ENCODE results near the gene CUBN.

DNA sequence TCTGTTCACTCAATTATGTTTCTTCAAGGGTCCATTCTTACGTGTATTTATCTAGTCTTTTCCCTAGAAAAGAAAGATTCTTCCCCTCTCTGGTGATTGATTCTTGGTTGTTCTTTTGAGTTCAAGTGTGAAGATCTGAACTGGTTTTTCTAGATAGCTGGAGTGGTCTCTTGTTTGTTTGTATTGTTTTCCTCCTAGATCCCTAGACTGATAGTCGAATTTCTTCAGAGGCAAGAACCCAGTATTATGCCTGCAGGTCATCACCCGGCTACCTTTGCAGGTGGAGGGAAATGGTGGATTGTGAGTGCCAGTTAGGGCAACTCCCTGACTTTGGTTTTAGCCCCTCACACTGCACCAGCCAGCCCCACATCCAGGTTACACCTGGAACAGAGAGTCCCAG lies 310.2 kb downstream of the CUBN start:
- TF ChIP-seq MTA3 (IDR thresholded peaks at IDR 0.05; ENCODE audit: borderline replicate concordance) (no peak), CTCF (IDR thresholded peaks at IDR 0.05 in 2 of 3, conservative IDR thresholded peaks at IDR 0.05 in 1 of 3; ENCODE audit: insufficient read depth in 2 of 3, low read depth in 1 of 3, low read length in 3 of 3) (no peak), ZKSCAN8 (CRISPR knock-in tag; IDR thresholded peaks at IDR 0.05) (no peak), BRCA1 (IDR thresholded peaks at IDR 0.05) (no peak), BRCA1 (CRISPR knock-in tag; IDR thresholded peaks at IDR 0.05) (no peak), HDAC2 (IDR thresholded peaks at IDR 0.05) (no peak), HDGF (IDR thresholded peaks at IDR 0.05) (no peak), STAT5A (IDR thresholded peaks at IDR 0.05; ENCODE audit: borderline replicate concordance, low read length) (no peak), MXI1 (IDR thresholded peaks at IDR 0.05; ENCODE audit: low read depth, low read length) (no peak), YY1 (IDR thresholded peaks at IDR 0.05; ENCODE audit: borderline replicate concordance in 1 of 3, control insufficient read depth in 1 of 3, extremely low read depth in 1 of 3, insufficient read depth in 3 of 3, insufficient read length in 1 of 3, insufficient replicate concordance in 2 of 3, low read depth in 1 of 3, low read length in 2 of 3) (no peak), SMC3 (conservative IDR thresholded peaks at IDR 0.05; ENCODE audit: insufficient read depth, low read depth, low read length) (no peak), SMAD4 (CRISPR knock-in tag; conservative IDR thresholded peaks at IDR 0.05) (no peak)
- TF ChIP-seq, protein P1, sequence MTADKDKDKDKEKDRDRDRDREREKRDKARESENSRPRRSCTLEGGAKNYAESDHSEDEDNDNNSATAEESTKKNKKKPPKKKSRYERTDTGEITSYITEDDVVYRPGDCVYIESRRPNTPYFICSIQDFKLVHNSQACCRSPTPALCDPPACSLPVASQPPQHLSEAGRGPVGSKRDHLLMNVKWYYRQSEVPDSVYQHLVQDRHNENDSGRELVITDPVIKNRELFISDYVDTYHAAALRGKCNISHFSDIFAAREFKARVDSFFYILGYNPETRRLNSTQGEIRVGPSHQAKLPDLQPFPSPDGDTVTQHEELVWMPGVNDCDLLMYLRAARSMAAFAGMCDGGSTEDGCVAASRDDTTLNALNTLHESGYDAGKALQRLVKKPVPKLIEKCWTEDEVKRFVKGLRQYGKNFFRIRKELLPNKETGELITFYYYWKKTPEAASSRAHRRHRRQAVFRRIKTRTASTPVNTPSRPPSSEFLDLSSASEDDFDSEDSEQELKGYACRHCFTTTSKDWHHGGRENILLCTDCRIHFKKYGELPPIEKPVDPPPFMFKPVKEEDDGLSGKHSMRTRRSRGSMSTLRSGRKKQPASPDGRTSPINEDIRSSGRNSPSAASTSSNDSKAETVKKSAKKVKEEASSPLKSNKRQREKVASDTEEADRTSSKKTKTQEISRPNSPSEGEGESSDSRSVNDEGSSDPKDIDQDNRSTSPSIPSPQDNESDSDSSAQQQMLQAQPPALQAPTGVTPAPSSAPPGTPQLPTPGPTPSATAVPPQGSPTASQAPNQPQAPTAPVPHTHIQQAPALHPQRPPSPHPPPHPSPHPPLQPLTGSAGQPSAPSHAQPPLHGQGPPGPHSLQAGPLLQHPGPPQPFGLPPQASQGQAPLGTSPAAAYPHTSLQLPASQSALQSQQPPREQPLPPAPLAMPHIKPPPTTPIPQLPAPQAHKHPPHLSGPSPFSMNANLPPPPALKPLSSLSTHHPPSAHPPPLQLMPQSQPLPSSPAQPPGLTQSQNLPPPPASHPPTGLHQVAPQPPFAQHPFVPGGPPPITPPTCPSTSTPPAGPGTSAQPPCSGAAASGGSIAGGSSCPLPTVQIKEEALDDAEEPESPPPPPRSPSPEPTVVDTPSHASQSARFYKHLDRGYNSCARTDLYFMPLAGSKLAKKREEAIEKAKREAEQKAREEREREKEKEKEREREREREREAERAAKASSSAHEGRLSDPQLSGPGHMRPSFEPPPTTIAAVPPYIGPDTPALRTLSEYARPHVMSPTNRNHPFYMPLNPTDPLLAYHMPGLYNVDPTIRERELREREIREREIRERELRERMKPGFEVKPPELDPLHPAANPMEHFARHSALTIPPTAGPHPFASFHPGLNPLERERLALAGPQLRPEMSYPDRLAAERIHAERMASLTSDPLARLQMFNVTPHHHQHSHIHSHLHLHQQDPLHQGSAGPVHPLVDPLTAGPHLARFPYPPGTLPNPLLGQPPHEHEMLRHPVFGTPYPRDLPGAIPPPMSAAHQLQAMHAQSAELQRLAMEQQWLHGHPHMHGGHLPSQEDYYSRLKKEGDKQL (CRISPR knock-in tag; IDR thresholded peaks at IDR 0.05; ENCODE audit: borderline replicate concordance): no peak
- TF ChIP-seq, protein P2, sequence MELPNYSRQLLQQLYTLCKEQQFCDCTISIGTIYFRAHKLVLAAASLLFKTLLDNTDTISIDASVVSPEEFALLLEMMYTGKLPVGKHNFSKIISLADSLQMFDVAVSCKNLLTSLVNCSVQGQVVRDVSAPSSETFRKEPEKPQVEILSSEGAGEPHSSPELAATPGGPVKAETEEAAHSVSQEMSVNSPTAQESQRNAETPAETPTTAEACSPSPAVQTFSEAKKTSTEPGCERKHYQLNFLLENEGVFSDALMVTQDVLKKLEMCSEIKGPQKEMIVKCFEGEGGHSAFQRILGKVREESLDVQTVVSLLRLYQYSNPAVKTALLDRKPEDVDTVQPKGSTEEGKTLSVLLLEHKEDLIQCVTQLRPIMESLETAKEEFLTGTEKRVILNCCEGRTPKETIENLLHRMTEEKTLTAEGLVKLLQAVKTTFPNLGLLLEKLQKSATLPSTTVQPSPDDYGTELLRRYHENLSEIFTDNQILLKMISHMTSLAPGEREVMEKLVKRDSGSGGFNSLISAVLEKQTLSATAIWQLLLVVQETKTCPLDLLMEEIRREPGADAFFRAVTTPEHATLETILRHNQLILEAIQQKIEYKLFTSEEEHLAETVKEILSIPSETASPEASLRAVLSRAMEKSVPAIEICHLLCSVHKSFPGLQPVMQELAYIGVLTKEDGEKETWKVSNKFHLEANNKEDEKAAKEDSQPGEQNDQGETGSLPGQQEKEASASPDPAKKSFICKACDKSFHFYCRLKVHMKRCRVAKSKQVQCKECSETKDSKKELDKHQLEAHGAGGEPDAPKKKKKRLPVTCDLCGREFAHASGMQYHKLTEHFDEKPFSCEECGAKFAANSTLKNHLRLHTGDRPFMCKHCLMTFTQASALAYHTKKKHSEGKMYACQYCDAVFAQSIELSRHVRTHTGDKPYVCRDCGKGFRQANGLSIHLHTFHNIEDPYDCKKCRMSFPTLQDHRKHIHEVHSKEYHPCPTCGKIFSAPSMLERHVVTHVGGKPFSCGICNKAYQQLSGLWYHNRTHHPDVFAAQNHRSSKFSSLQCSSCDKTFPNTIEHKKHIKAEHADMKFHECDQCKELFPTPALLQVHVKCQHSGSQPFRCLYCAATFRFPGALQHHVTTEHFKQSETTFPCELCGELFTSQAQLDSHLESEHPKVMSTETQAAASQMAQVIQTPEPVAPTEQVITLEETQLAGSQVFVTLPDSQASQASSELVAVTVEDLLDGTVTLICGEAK (IDR thresholded peaks at IDR 0.05): no peak
- TF ChIP-seq, protein P2 (CRISPR knock-in tag; IDR thresholded peaks at IDR 0.05): no peak

All from K562 (cell line).